Adipose tissue (tissue), 3 donors: ENCODE measurements around the gene GDPD5. TPM values are rescaled to one million over a fixed set of nuclear protein-coding genes. Genes with fewer than 3 reads are reported as not detected.

ENCODE experiments used
- H3K27ac ChIP-seq: one replicate; pipeline ENCODE4 v1.5.1; 2013; ENCODE audit warnings: low read depth, low read length
- WGBS, 3 donors: extraction: QIAGEN DNeasy Blood & Tissue Kit; methylation state at CpG; one replicate each; pipeline ENCODE4 v1.1.7; 2013; 5-methylcytosine and 5-hydroxymethylcytosine counted together
- polyA plus RNA-seq, 3 donors: library from polyadenylated mRNA; stranded (reverse); fragments of 200-250 nt; gene quantifications; one replicate each; pipeline ENCODE4 v1.2.3, GENCODE V29; 2013
- donor health status: healthy with polysubstance abuse.
- donor health status: Bipolar disorder and iron deficiency.
- donor health status: healthy.

The GDPD5 gene
- polyA plus RNA-seq, 3 donors, result 25.6 to 49.8 (median 34.1) TPM

- H3K27ac ChIP-seq, result peak overlapping the region; percentile 68
- WGBS, 3 donors, result 13 to 17% (median 14%) methylated on average over 21 of the region's 21 CpGs
Measured at GRCh38 chr11:75561426-75562047, 35.8 kb upstream of the GDPD5 start.

- no peak overlapping the region for H3K27ac ChIP-seq
- WGBS, 3 donors, result 45 to 83% (median 60%) methylated on average over 1 of the region's 1 CpG
Measured at GRCh38 chr11:75560644-75561043, 34.9 kb upstream of the GDPD5 start.

DNA sequence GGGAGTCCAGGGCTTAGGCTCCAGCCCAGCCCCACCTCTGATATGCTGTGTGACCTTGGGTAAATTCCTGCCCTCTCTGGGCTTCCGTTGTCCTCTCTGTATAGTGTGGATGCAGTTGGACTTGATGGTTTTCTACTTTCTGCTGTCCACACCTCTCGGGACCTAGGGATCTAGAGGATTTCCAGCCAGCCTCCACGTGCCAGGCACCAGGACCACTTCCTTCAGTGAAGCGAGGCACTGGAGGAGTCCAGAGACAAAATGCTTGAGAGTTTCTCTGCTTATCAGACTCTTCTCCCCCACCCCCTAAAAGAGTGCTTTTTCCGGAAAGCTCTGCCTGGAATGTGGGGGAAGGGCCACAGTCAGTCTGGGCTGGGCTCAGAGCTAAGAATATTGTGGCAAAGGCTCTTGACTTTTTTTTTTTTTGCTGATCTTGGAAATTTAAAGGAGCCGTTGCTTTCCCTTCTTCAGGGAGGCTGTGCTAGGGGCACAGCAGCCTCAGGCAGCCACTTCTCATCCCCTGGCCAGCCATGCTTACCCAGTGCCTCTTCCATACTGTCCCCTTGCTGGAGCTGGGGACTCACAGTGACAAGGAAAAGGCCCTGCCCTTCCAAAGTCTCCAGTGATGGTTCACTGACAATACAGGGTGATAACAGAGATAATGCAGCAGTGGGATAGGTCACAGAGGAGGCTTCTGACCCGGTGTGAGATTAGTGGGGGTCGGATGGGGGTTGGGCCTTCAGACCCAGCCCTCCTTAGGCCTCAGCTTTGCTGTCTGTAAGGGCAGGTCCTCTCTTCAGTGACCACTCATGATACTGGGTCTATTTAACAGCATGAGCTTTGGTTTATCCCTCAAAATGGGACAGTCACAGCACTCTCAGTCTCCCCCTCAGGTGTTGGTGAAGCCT lies 33.5 kb upstream of the GDPD5 start:
- 26 to 33% (median 32%) methylated on average over 8 of the region's 8 CpGs for WGBS, 3 donors
- peak overlapping the region; percentile 61 for H3K27ac ChIP-seq

GRCh38 chr11:75557666-75558494 lies 32.1 kb upstream of the GDPD5 start:
- 47 to 72% (median 54%) methylated on average over 17 of the region's 17 CpGs for WGBS, 3 donors
- peak overlapping the region; percentile 61 for H3K27ac ChIP-seq

DNA sequence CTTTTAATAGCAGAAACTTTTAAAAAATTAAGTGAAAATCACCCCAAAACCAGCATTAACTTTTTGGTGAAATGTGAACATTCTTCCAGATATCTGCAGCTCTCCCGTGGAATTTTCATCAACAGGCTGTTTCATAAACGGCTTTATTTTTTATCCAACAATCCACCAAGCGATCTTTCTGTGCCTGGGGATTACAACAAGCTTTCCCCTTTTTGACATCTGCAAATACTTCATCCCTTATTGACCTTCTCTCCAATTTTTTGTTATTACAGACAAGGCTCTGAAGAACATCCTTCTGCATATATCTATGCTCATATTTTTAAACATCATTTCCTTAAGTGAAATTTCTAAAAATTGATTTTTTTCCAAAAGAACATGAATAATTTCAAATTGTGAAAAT lies 30.5 kb upstream of the GDPD5 start:
- H3K27ac ChIP-seq, result no peak overlapping the region

GRCh38 chr11:75555079-75555811 lies 29.5 kb upstream of the GDPD5 start:
- H3K27ac ChIP-seq, result no peak overlapping the region
- 80 to 90% (median 85%) methylated on average over 12 of the region's 12 CpGs for WGBS, 3 donors

More for the DNA sequence above, 30.5 kb upstream of the GDPD5 start:
- WGBS, 3 donors, result 63 to 67% (median 65%) methylated on average over 3 of the region's 3 CpGs

- H3K27ac ChIP-seq, result peak overlapping the region; percentile 41
- 38 to 61% (median 44%) methylated on average over 20 to 21 of the region's 21 CpGs for WGBS, 3 donors
Measured at GRCh38 chr11:75554258-75555022, 28.7 kb upstream of the GDPD5 start.

- WGBS, 3 donors, result 28 to 54% (median 41%) methylated on average over 1 of the region's 1 CpG
- peak overlapping the region; percentile 41 for H3K27ac ChIP-seq
Measured at GRCh38 chr11:75553889-75554257, 28.1 kb upstream of the GDPD5 start.

GRCh38 chr11:75553182-75553581 lies 27.4 kb upstream of the GDPD5 start:
- no peak overlapping the region for H3K27ac ChIP-seq

GRCh38 chr11:75549370-75549958 lies 23.7 kb upstream of the GDPD5 start:
- 92 to 97% (median 92%) methylated on average over 5 of the region's 5 CpGs for WGBS, 3 donors
- H3K27ac ChIP-seq, result no peak overlapping the region

More at GRCh38 chr11:75553182-75553581, 27.4 kb upstream of the GDPD5 start:
- 84 to 93% (median 85%) methylated on average over 6 of the region's 6 CpGs for WGBS, 3 donors

DNA sequence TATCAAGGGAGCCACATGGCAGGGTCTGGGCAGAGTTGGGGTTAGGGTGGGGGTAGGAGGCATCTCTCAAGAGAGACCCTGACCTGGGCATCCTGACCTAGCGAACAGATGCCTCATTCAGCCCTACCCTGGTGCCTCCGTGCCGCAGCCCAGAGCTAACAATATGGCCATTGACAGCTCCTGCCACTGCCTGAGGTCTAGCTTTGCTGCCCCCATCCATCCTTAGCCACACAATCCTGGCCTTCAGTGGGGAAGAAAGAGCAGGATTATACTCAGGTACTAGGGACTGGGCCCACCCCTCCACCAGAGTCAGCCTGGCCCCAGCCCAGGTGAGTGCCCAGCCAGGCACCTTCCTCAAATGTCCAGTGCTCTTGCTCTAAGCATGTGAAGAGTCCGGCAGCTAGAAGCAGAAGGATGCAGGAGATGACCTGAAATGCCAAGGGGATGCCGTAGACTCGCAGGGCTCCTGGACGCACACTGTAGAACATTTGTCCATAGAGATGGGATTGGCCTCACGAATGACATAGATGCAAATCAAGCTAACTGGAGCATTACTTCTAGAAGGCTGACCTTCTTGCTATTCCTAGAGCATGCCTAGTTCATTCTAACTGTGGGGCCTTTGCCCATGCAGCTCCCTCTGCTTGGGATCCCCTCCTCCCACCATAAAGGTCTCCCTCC lies 23.0 kb upstream of the GDPD5 start:
- 93 to 98% (median 96%) methylated on average over 8 of the region's 8 CpGs for WGBS, 3 donors
- no peak overlapping the region for H3K27ac ChIP-seq

DNA sequence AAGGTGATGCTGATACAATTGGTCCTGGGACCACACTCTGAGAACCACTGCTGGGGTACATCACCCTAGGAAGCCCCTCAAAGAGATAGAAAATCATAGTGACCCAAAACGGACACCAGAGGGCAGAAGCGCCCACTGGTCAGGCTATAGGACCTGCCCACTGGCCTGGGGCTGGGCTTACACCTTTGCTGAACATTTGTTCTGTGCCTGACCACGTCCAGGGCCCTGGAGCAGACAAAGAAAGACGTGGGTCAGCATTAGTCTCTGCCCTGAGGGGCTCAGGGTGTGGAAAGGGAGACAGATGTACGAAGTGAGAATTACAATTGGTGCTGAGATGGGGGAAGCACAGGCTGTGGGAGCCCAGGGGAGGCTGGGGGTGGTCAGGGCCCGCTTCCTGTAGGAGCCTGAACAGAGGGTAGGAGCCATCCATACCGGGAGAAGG lies 21.9 kb upstream of the GDPD5 start:
- WGBS, 3 donors, result 20 to 26% (median 20%) methylated on average over 7 of the region's 7 CpGs
- H3K27ac ChIP-seq, result no peak overlapping the region

GRCh38 chr11:75547177-75547576 lies 21.4 kb upstream of the GDPD5 start:
- no peak overlapping the region for H3K27ac ChIP-seq
- WGBS, 3 donors, result 90 to 97% (median 96%) methylated on average over 1 of the region's 1 CpG

DNA sequence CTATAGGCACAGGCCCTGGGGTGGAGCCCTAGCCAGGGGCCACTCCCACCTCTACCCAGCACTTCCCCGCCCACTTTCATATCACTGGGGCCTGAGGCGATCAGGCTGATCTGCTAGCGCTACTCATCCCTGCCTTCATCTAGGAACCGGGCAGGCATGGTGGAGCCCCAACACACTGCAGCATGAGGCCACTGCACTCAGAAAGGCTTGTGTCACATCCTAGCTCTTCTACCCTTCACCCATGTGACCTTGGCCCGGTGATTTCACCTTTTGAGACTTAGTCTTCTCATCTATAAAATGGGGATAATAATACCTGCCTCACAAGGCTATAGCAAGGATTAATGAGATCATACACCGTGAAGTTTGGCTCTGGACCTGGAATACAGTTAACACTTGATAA lies 18.1 kb upstream of the GDPD5 start:
- WGBS, 3 donors, result 90 to 94% (median 91%) methylated on average over 6 of the region's 6 CpGs
- no peak overlapping the region for H3K27ac ChIP-seq

- 88 to 96% (median 89%) methylated on average over 1 of the region's 1 CpG for WGBS, 3 donors
Measured at GRCh38 chr11:75542088-75542438, 16.3 kb upstream of the GDPD5 start.

DNA sequence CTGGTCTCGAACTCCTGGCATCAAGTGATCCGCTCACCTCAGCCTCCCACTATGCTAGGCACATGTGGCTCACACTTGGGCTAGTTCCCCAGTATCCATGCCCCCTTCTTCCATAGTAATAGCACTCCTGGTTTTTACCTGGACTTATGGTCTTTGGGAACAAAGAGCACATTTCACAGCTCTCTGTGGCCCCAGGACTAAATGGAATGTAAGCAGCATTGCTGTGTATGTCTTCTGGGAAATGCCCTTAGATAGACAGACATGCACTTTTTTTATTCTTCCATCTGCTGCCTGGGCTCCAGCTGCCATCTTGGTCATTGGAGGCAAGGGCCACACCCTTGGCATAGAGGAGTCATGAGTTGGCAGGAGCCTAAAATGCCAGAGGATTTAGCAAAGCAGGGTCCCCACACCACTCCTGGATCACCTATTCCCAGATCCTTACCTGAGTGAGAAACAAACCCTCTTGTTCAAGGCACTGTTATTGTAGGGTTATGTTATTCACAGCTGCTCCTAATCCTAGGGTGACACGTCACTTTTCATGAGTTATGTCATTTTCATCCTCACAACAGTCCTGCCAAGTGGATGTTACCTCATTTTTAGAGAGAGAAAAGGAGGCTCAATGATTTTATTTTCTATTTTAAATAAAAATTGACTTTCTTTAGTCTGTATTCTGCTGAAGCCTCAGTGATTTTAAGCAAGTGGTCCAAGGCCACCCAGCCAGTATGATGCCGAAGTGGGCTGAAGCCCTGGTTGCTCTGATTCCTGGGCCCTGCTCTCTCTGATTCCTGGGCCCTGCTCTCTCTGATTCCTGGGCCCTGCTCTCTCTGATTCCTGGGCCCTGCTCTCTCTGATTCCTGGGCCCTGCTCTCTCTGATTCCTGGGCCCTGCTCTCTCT lies 15.7 kb upstream of the GDPD5 start:
- H3K27ac ChIP-seq, result no peak overlapping the region
- 91 to 96% (median 91%) methylated on average over 4 of the region's 4 CpGs for WGBS, 3 donors

More at GRCh38 chr11:75542088-75542438, 16.3 kb upstream of the GDPD5 start:
- no peak overlapping the region for H3K27ac ChIP-seq
